ENCODE data around the gene NPY4R.
A peak's percentile ranks its signal among the peaks of the same experiment; 100 is the strongest.
"Not testable (repeated sequence)": the region's sequence is repeated elsewhere in the genome, so short reads cannot be mapped to it uniquely, and the experiment has no call there.

Gene NPY4R

GRCh38 chr10:46465765-46466164 lies at the start of gene NPY4R:
Gene NPY4R (minus strand): TSS chr10:46465958. CDS start chr10:46462635, 3,323 bp downstream.
- H3K27ac Mint-ChIP-seq (ENCODE audit: low read depth); DNase-seq (ENCODE audit: low spot score in 2 of 2); H3K4me3 Mint-ChIP-seq; H3K36me3 Mint-ChIP-seq (ENCODE audit: insufficient read depth); H3K4me1 Mint-ChIP-seq; H3K27me3 Mint-ChIP-seq; ATAC-seq (replicated peaks; ENCODE audit: extremely low read depth, poor library complexity, severe bottlenecking); H3K9me3 Mint-ChIP-seq: not testable (repeated sequence)

- H3K9me3 Mint-ChIP-seq, result no peaks in the 10 kb centered on the region
- no peaks in the 10 kb centered on the region for H3K4me1 Mint-ChIP-seq
- DNase-seq (ENCODE audit: low spot score in 2 of 2) (no peak), ATAC-seq (replicated peaks; ENCODE audit: extremely low read depth, poor library complexity, severe bottlenecking) (no peak)
- H3K27ac Mint-ChIP-seq (ENCODE audit: low read depth), result no peak overlapping the region
- peaks cover 15% of the 10 kb centered on the region for H3K27me3 Mint-ChIP-seq
- H3K4me3 Mint-ChIP-seq, result no peak overlapping the region
- no peaks in the 10 kb centered on the region for H3K36me3 Mint-ChIP-seq (ENCODE audit: insufficient read depth)
Measured at GRCh38 chr10:46515366-46515765, 49.6 kb upstream of the NPY4R start.

DNA sequence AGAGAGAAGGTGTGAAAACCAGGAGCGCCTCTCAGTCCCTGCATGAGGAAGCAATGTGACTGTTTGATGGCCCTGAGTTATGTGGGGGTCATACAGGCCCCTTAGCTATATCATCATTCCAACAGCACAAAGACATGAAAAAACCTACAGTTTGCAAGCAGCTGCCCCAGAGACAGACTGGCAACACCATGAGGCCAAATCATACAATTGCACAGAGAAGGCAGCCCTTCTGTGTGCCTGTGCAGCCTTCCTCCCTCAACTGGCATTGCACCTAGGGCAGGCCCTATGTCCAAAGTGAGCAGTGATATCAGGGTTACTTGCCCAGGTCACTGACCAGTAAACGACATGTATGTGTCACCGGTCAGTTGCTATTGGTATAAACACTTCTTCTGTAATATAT lies 49.1 kb upstream of the NPY4R start:
- DNase-seq (ENCODE audit: low spot score in 2 of 2) (peak in 1 of 2 donors; percentile 11), ATAC-seq (replicated peaks; ENCODE audit: extremely low read depth, poor library complexity, severe bottlenecking) (no peak)
- peaks cover 15% of the 10 kb centered on the region for H3K27me3 Mint-ChIP-seq
- no peaks in the 10 kb centered on the region for H3K4me1 Mint-ChIP-seq
- H3K27ac Mint-ChIP-seq (ENCODE audit: low read depth), result no peak overlapping the region
- no peaks in the 10 kb centered on the region for H3K36me3 Mint-ChIP-seq (ENCODE audit: insufficient read depth)
- no peak overlapping the region for H3K4me3 Mint-ChIP-seq
- H3K9me3 Mint-ChIP-seq, result no peaks in the 10 kb centered on the region

GRCh38 chr10:46514431-46514861 lies 48.7 kb upstream of the NPY4R start:
- no peak for ATAC-seq (replicated peaks; ENCODE audit: extremely low read depth, poor library complexity, severe bottlenecking)
- Mint-ChIP-seq H3K27ac (ENCODE audit: low read depth) (no peak overlapping the region), H3K27me3 (peaks cover 15% of the 10 kb centered on the region), H3K36me3 (ENCODE audit: insufficient read depth) (no peaks in the 10 kb centered on the region), H3K9me3 (no peaks in the 10 kb centered on the region), H3K4me3 (no peak overlapping the region), H3K4me1 (no peaks in the 10 kb centered on the region)
- peak in 1 of 2 donors; percentile 7 for DNase-seq (ENCODE audit: low spot score in 2 of 2)

DNA sequence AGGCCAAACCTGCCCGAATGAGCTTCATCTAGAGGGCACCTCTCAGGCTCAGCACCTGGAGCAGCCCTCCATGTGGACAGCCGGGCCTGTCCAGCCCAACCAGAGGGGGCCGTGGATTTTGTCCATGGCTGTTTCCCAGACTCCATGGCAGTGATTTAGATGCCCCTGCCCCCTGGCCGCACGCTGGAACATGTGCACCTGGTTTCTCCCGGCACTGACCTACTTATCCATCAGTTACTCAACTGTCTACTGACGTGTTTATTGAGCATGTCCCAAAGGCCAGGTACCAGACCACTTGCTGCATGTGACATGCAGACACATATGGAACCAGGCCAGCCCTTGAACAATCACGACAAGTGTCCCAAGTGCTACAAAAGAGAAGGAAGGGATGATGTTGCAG lies 47.6 kb upstream of the NPY4R start:
- not testable (repeated sequence) for H3K36me3 Mint-ChIP-seq (ENCODE audit: insufficient read depth)

GRCh38 chr10:46512725-46513124 lies 47.0 kb upstream of the NPY4R start:
- not testable (repeated sequence) for H3K36me3 Mint-ChIP-seq (ENCODE audit: insufficient read depth); H3K4me1 Mint-ChIP-seq; ATAC-seq (replicated peaks; ENCODE audit: extremely low read depth, poor library complexity, severe bottlenecking)

More for the DNA sequence above, 47.6 kb upstream of the NPY4R start:
- H3K27me3 Mint-ChIP-seq, result peaks cover 15% of the 10 kb centered on the region
- ATAC-seq (replicated peaks; ENCODE audit: extremely low read depth, poor library complexity, severe bottlenecking); H3K27ac Mint-ChIP-seq (ENCODE audit: low read depth); H3K4me1 Mint-ChIP-seq; H3K4me3 Mint-ChIP-seq; DNase-seq (ENCODE audit: low spot score in 2 of 2); H3K9me3 Mint-ChIP-seq: not testable (repeated sequence)

DNA sequence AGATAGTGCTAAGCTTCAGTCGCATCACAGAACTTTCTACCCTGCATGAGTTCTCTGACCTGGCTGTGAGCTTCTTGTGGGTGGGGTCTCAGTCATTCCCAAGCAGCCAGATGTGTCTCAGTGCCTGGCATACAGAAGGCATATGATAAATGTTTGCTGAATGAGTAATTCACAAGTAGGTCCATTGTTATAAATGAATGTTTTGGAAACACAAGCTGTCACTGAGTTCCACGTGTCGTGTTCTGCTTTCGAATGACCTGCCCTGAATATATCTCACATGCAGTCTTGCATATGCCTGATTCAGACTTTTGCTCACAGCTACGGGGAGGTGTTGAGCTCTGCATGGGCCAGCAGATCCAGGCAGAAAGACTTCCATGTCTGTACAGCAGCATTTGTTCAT lies 46.2 kb upstream of the NPY4R start:
- not testable (repeated sequence) for ATAC-seq (replicated peaks; ENCODE audit: extremely low read depth, poor library complexity, severe bottlenecking); H3K9me3 Mint-ChIP-seq; H3K4me3 Mint-ChIP-seq; DNase-seq (ENCODE audit: low spot score in 2 of 2); H3K4me1 Mint-ChIP-seq; H3K36me3 Mint-ChIP-seq (ENCODE audit: insufficient read depth); H3K27ac Mint-ChIP-seq (ENCODE audit: low read depth)
- H3K27me3 Mint-ChIP-seq, result peaks cover 11% of the 10 kb centered on the region

More at GRCh38 chr10:46512725-46513124, 47.0 kb upstream of the NPY4R start:
- H3K4me3 Mint-ChIP-seq; H3K9me3 Mint-ChIP-seq; H3K27ac Mint-ChIP-seq (ENCODE audit: low read depth); DNase-seq (ENCODE audit: low spot score in 2 of 2): not testable (repeated sequence)
- H3K27me3 Mint-ChIP-seq, result peaks cover 15% of the 10 kb centered on the region

- H3K9me3 Mint-ChIP-seq; H3K27ac Mint-ChIP-seq (ENCODE audit: low read depth); H3K4me1 Mint-ChIP-seq; H3K27me3 Mint-ChIP-seq; DNase-seq (ENCODE audit: low spot score in 2 of 2); H3K4me3 Mint-ChIP-seq; ATAC-seq (replicated peaks; ENCODE audit: extremely low read depth, poor library complexity, severe bottlenecking); H3K36me3 Mint-ChIP-seq (ENCODE audit: insufficient read depth): not testable (repeated sequence)
Measured at GRCh38 chr10:46499990-46500389, 34.2 kb upstream of the NPY4R start.

DNA sequence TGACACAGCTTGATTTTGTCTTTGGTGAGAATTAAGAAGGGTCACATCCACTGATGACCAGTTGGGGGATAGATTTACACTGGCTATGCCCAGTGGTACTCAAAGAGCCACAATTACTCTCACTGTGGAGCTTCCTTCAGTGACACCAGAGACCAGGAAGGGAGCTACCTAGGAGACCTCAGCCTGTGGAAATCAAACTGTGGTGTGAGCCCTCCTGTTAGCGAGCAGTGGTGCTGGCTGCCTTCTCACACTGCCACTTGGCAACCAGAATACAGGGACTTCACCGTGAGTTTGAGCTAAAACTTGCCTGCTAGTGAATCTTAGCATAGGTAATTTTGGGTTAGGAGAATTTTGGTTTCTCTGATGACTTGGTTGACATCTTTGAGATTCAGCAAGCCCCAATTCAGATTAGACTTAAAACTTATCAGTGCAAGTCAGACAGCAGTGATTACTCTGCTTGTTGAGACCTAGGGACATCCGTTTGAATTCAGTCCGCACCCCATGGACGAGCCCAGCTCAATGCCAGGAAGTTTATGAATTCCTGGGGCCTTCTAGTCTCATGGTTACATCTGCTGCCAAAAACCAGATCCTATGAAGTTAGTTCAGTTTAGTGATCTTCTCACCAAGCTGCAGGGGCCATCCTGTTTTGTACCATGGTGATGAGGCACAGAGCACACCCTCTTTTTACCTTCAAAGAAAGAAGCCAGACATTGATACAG lies 33.4 kb upstream of the NPY4R start:
- not testable (repeated sequence) for DNase-seq (ENCODE audit: low spot score in 2 of 2); H3K9me3 Mint-ChIP-seq; H3K4me3 Mint-ChIP-seq; H3K36me3 Mint-ChIP-seq (ENCODE audit: insufficient read depth); H3K27ac Mint-ChIP-seq (ENCODE audit: low read depth); H3K4me1 Mint-ChIP-seq; H3K27me3 Mint-ChIP-seq; ATAC-seq (replicated peaks; ENCODE audit: extremely low read depth, poor library complexity, severe bottlenecking)

GRCh38 chr10:46497878-46498277 lies 32.1 kb upstream of the NPY4R start:
- H3K4me3 Mint-ChIP-seq; H3K4me1 Mint-ChIP-seq; H3K9me3 Mint-ChIP-seq; DNase-seq (ENCODE audit: low spot score in 2 of 2); H3K27ac Mint-ChIP-seq (ENCODE audit: low read depth); H3K36me3 Mint-ChIP-seq (ENCODE audit: insufficient read depth); ATAC-seq (replicated peaks; ENCODE audit: extremely low read depth, poor library complexity, severe bottlenecking); H3K27me3 Mint-ChIP-seq: not testable (repeated sequence)

- H3K36me3 Mint-ChIP-seq (ENCODE audit: insufficient read depth); ATAC-seq (replicated peaks; ENCODE audit: extremely low read depth, poor library complexity, severe bottlenecking); DNase-seq (ENCODE audit: low spot score in 2 of 2): not testable (repeated sequence)
Measured at GRCh38 chr10:46497401-46497800, 31.6 kb upstream of the NPY4R start.

GRCh38 chr10:46491364-46492114 lies 25.8 kb upstream of the NPY4R start:
- H3K27me3 Mint-ChIP-seq; ATAC-seq (replicated peaks; ENCODE audit: extremely low read depth, poor library complexity, severe bottlenecking); H3K4me3 Mint-ChIP-seq: not testable (repeated sequence)

More at GRCh38 chr10:46497401-46497800, 31.6 kb upstream of the NPY4R start:
- H3K27ac Mint-ChIP-seq (ENCODE audit: low read depth); H3K27me3 Mint-ChIP-seq; H3K9me3 Mint-ChIP-seq; H3K4me1 Mint-ChIP-seq; H3K4me3 Mint-ChIP-seq: not testable (repeated sequence)

GRCh38 chr10:46490285-46490684 lies 24.5 kb upstream of the NPY4R start:
- not testable (repeated sequence) for H3K36me3 Mint-ChIP-seq (ENCODE audit: insufficient read depth); H3K4me3 Mint-ChIP-seq; H3K27me3 Mint-ChIP-seq; H3K4me1 Mint-ChIP-seq; DNase-seq (ENCODE audit: low spot score in 2 of 2); H3K9me3 Mint-ChIP-seq; H3K27ac Mint-ChIP-seq (ENCODE audit: low read depth); ATAC-seq (replicated peaks; ENCODE audit: extremely low read depth, poor library complexity, severe bottlenecking)

More at GRCh38 chr10:46491364-46492114, 25.8 kb upstream of the NPY4R start:
- not testable (repeated sequence) for H3K4me1 Mint-ChIP-seq; H3K36me3 Mint-ChIP-seq (ENCODE audit: insufficient read depth); H3K27ac Mint-ChIP-seq (ENCODE audit: low read depth); H3K9me3 Mint-ChIP-seq; DNase-seq (ENCODE audit: low spot score in 2 of 2)
